ENCODE data around the gene INTS11.

Gene INTS11

GRCh38 chr1:1314237-1314586 lies 10.2 kb downstream of the INTS11 start:
- CTCF ChIA-PET, result interaction anchor here (1.5 kb wide), 1 partner anchor 57 kb away, joined by 4 read pairs; no protein-coding TSS in a partner anchor
- no peak for DNase-seq (ENCODE audit: extremely low spot score)
- POLR2A ChIA-PET, result no interaction called here
- no peak for TF ChIP-seq CTCF (IDR thresholded peaks at IDR 0.05; ENCODE audit: control extremely low read depth, extremely low read depth, low read depth, missing control alignments)

GRCh38 chr1:1313500-1314236 lies 10.8 kb downstream of the INTS11 start:
- ChIA-PET CTCF (interaction anchor here (0.7 to 1.5 kb wide), 2 partner anchors 22 to 58 kb away, joined by 3 to 4 read pairs; no protein-coding TSS in a partner anchor), POLR2A (no interaction called here)
- DNase-seq (ENCODE audit: extremely low spot score), result no peak
- TF ChIP-seq CTCF (IDR thresholded peaks at IDR 0.05; ENCODE audit: control extremely low read depth, extremely low read depth, low read depth, missing control alignments), result no peak

GRCh38 chr1:1312450-1313314 lies 11.8 kb downstream of the INTS11 start:
- no peak for DNase-seq (ENCODE audit: extremely low spot score)
- ChIA-PET CTCF (interaction anchor here (0.7 kb wide), 1 partner anchor 21 kb away, joined by 3 read pairs; no protein-coding TSS in a partner anchor), POLR2A (no interaction called here)
- no peak for TF ChIP-seq CTCF (IDR thresholded peaks at IDR 0.05; ENCODE audit: control extremely low read depth, extremely low read depth, low read depth, missing control alignments)

- no peak for TF ChIP-seq CTCF (IDR thresholded peaks at IDR 0.05; ENCODE audit: control extremely low read depth, extremely low read depth, low read depth, missing control alignments)
- CTCF ChIA-PET, result interaction anchor here (1.4 to 2.1 kb wide), 2 partner anchors 9 to 11 kb away, joined by 4 to 7 read pairs; no protein-coding TSS in a partner anchor
- POLR2A ChIA-PET, result interaction anchor here (0.7 kb wide), 1 partner anchor 10 kb away, joined by 4 read pairs; no protein-coding TSS in a partner anchor
- DNase-seq (ENCODE audit: extremely low spot score), result no peak
Measured at GRCh38 chr1:1311107-1312104, 13.1 kb downstream of the INTS11 start.

- no peak for TF ChIP-seq CTCF (IDR thresholded peaks at IDR 0.05; ENCODE audit: control extremely low read depth, extremely low read depth, low read depth, missing control alignments)
Measured at GRCh38 chr1:1310476-1311053, 13.9 kb downstream of the INTS11 start.

More at GRCh38 chr1:1310476-1311053, 13.9 kb downstream of the INTS11 start:
- ChIA-PET POLR2A (no interaction called here), CTCF (interaction anchor here (1.4 to 2.1 kb wide), 3 partner anchors 9 to 65 kb away, joined by 4 to 7 read pairs (median 6); partner anchors contain the start of gene AURKAIP1)
- DNase-seq (ENCODE audit: extremely low spot score), result no peak
